Measurements from ENCODE around the gene GLIPR1L2. TPM values are rescaled to one million over a fixed set of nuclear protein-coding genes. Genes with fewer than 3 reads are reported as not detected.

Gene GLIPR1L2
- total RNA-seq, 1 donor from 2014 or later = 0.40 TPM

- no peaks in the 10 kb centered on the region for H3K9me3 Mint-ChIP-seq
- peak within 1 kb of the TSS; percentile 31 for H3K27ac Mint-ChIP-seq (ENCODE audit: unreplicated experiment)
- peak within 1 kb of the TSS; percentile 21 for H3K4me3 Mint-ChIP-seq
- no peaks in the 10 kb centered on the region for H3K36me3 Mint-ChIP-seq (ENCODE audit: low read depth)
- peak; percentile 8 for DNase-seq (ENCODE audit: low read depth, low spot score)
- no peaks in the 10 kb centered on the region for H3K27me3 Mint-ChIP-seq (ENCODE audit: low read depth)
- peaks cover 18% of the 10 kb centered on the region for H3K4me1 Mint-ChIP-seq
- no peak for TF ChIP-seq CTCF (conservative IDR thresholded peaks at IDR 0.05)
Observed at GRCh38 chr12:75480469-75480949, 89.6 kb downstream of the GLIPR1L2 start, which contains the start of gene GLIPR1. GLIPR1 (plus strand) TSS chr12:75480755; CDS start chr12:75480881, 126 bp downstream.

- DNase-seq (ENCODE audit: low read depth, low spot score) = no peak
- no peak for TF ChIP-seq CTCF (conservative IDR thresholded peaks at IDR 0.05)
- Mint-ChIP-seq H3K36me3 (ENCODE audit: low read depth) (no peaks in the 10 kb centered on the region), H3K27ac (ENCODE audit: unreplicated experiment) (peak overlapping the region; percentile 8), H3K4me1 (peaks cover 18% of the 10 kb centered on the region), H3K27me3 (ENCODE audit: low read depth) (no peaks in the 10 kb centered on the region), H3K9me3 (no peaks in the 10 kb centered on the region), H3K4me3 (peak overlapping the region; percentile 21)
Observed at GRCh38 chr12:75481013-75481705, 90.3 kb downstream of the GLIPR1L2 start.

GRCh38 chr12:75481774-75482173, 90.9 kb downstream of the GLIPR1L2 start:
- Mint-ChIP-seq H3K36me3 (ENCODE audit: low read depth) (no peaks in the 10 kb centered on the region), H3K9me3 (no peaks in the 10 kb centered on the region), H3K27me3 (ENCODE audit: low read depth) (no peaks in the 10 kb centered on the region), H3K4me3 (no peak overlapping the region), H3K4me1 (peaks cover 18% of the 10 kb centered on the region), H3K27ac (ENCODE audit: unreplicated experiment) (no peak overlapping the region)
- no peak for TF ChIP-seq CTCF (conservative IDR thresholded peaks at IDR 0.05)
- no peak for DNase-seq (ENCODE audit: low read depth, low spot score)

Other genes starting within 250 kb of the GLIPR1L2 start
- gene KCNC2, start 181.2 kb upstream of the GLIPR1L2 start, total RNA-seq = not detected in 2 replicates
- gene CAPS2, start 60.8 kb upstream of the GLIPR1L2 start, total RNA-seq = 6.6 and 7.3 TPM in 2 replicates
- not detected in 2 replicates for gene GLIPR1L1, start 56.4 kb upstream of the GLIPR1L2 start, total RNA-seq
- 0.36 and 0.84 TPM in 2 replicates for gene GLIPR1, start 89.7 kb downstream of the GLIPR1L2 start, total RNA-seq
- 52.9 and 59.4 TPM in 2 replicates for gene KRR1, start 120.5 kb downstream of the GLIPR1L2 start, total RNA-seq